ELF-1 (cell line): Measurements from ENCODE around the gene TMEFF1.
"Not testable (repeated sequence)": the region's sequence is repeated elsewhere in the genome, so short reads cannot be mapped to it uniquely, and the experiment has no call there.

ENCODE experiments used
- DNase-seq: peaks from one replicate; pipeline ENCODE4 v3.0.0-alpha.2; 2016; ENCODE audit warnings: low read depth, low spot score

Gene TMEFF1

GRCh38 chr9:100472788-100473275, at the start of gene TMEFF1:
TSS of gene TMEFF1 (plus strand) at chr9:100473149. CDS start at chr9:100473545, 396 bp downstream.
- DNase-seq, result peak; percentile 76

GRCh38 chr9:100425758-100426157, 47.2 kb upstream of the TMEFF1 start:
- no peak for DNase-seq

GRCh38 chr9:100426189-100426529, 46.8 kb upstream of the TMEFF1 start:
- DNase-seq, result no peak

GRCh38 chr9:100426530-100427365, 46.2 kb upstream of the TMEFF1 start, which contains the start of gene MSANTD3:
TSS of gene MSANTD3 (plus strand) at chr9:100427143. CDS start at chr9:100441939, 14,796 bp downstream.
- peak; percentile 68 for DNase-seq

- DNase-seq, result peak; percentile 71
Observed at GRCh38 chr9:100427366-100428263, 45.3 kb upstream of the TMEFF1 start.

GRCh38 chr9:100428871-100429654, 43.9 kb upstream of the TMEFF1 start:
- no peak for DNase-seq

- DNase-seq, result no peak
Observed at GRCh38 chr9:100430286-100430940, 42.5 kb upstream of the TMEFF1 start.

GRCh38 chr9:100431886-100432285, 41.1 kb upstream of the TMEFF1 start:
- no peak for DNase-seq

- no peak for DNase-seq
Observed at GRCh38 chr9:100432736-100433135, 40.2 kb upstream of the TMEFF1 start.

GRCh38 chr9:100436571-100436970, 36.4 kb upstream of the TMEFF1 start:
- DNase-seq, result no peak

GRCh38 chr9:100437860-100438805, 34.8 kb upstream of the TMEFF1 start:
- peak; percentile 40 for DNase-seq

- no peak for DNase-seq
Observed at GRCh38 chr9:100440071-100440470, 32.9 kb upstream of the TMEFF1 start.

- DNase-seq, result not testable (repeated sequence)
Observed at GRCh38 chr9:100440487-100440886, 32.5 kb upstream of the TMEFF1 start.

- no peak for DNase-seq
Observed at GRCh38 chr9:100441911-100442361, 31.0 kb upstream of the TMEFF1 start.

- DNase-seq, result no peak
Observed at GRCh38 chr9:100443781-100444768, 28.9 kb upstream of the TMEFF1 start.

GRCh38 chr9:100445161-100445902, 27.6 kb upstream of the TMEFF1 start:
- DNase-seq, result no peak

- no peak for DNase-seq
Observed at GRCh38 chr9:100445903-100446549, 26.9 kb upstream of the TMEFF1 start.
